Mesenchymal stem cell (in vitro differentiated cells and primary cell): ENCODE data around the gene ACVR1.

Experiments
- DNase-seq: peaks from one replicate; pipeline ENCODE4 v3.0.0-alpha.2; 2013
- H2AFZ ChIP-seq: one replicate; pipeline ENCODE4 v1.6.1; 2013; ENCODE audit warnings: low read depth, mild to moderate bottlenecking, control low read depth, inconsistent platforms, low read length, moderate library complexity
- H2AK5ac ChIP-seq: 2 replicates; pipeline ENCODE4 v1.6.1; 2013; ENCODE audit warnings: low read length, moderate library complexity, mild to moderate bottlenecking, inconsistent platforms; ENCODE audit not compliant: severe bottlenecking
- H2BK120ac ChIP-seq: one replicate; pipeline ENCODE4 v1.6.1; 2013; ENCODE audit warnings: low read depth, mild to moderate bottlenecking, inconsistent platforms, low read length, moderate library complexity
- H2BK12ac ChIP-seq, 2 experiments: one replicate each; pipeline ENCODE4 v1.6.1; 2013; ENCODE audit warnings: inconsistent platforms in 2 of 2, low read length in 2 of 2, mild to moderate bottlenecking in 2 of 2, moderate library complexity in 2 of 2, control low read depth in 1 of 2
- H2BK15ac ChIP-seq: one replicate; pipeline ENCODE4 v1.6.1; 2013; ENCODE audit warnings: mild to moderate bottlenecking, low read depth, inconsistent platforms; ENCODE audit not compliant: poor library complexity, severe bottlenecking
- H2BK5ac ChIP-seq: 2 replicates; pipeline ENCODE4 v1.6.1; 2013; ENCODE audit warnings: low read depth, mild to moderate bottlenecking, low read length, control low read depth, inconsistent platforms; ENCODE audit not compliant: poor library complexity, severe bottlenecking
- H3K14ac ChIP-seq, 2 experiments: one replicate each; pipeline ENCODE4 v1.6.1; 2013; ENCODE audit warnings: inconsistent platforms in 2 of 2, low read length in 2 of 2, control low read depth in 1 of 2, mild to moderate bottlenecking in 1 of 2, moderate library complexity in 1 of 2
- H3K18ac ChIP-seq, 2 experiments: one replicate each; pipeline ENCODE4 v1.6.1; 2013; ENCODE audit warnings: inconsistent platforms in 2 of 2, low read length in 2 of 2, control low read depth in 1 of 2, low read depth in 1 of 2, mild to moderate bottlenecking in 1 of 2
- H3K23ac ChIP-seq, 2 experiments: one replicate each; pipeline ENCODE4 v1.6.1; 2013; ENCODE audit warnings: inconsistent platforms in 2 of 2, low read length in 2 of 2, mild to moderate bottlenecking in 2 of 2, moderate library complexity in 2 of 2, control low read depth in 1 of 2
- H3K27ac ChIP-seq: 2 replicates; pipeline ENCODE4 v1.5.1; 2013; ENCODE audit warnings: mild to moderate bottlenecking, moderate library complexity, low read length, control low read depth, inconsistent platforms; ENCODE audit not compliant: poor library complexity, severe bottlenecking
- H3K27me3 ChIP-seq, 2 experiments: 2 replicates each; pipeline versions ENCODE4 v1.6.1 to v1.7.0; 2013; ENCODE audit warnings: low read length in 2 of 2, mild to moderate bottlenecking in 2 of 2, moderate library complexity in 2 of 2, control low read depth in 1 of 2, inconsistent platforms in 1 of 2; ENCODE audit not compliant: control insufficient read depth in 1 of 2, insufficient read depth in 1 of 2
- H3K36me3 ChIP-seq, 2 experiments: 2 replicates each; pipeline versions ENCODE4 v1.6.1 to v1.7.0; 2013; ENCODE audit warnings: low read length in 2 of 2, control low read depth in 1 of 2, inconsistent platforms in 1 of 2, low read depth in 1 of 2, mild to moderate bottlenecking in 1 of 2; ENCODE audit not compliant: insufficient read depth in 2 of 2, control insufficient read depth in 1 of 2
- H3K4ac ChIP-seq, 2 experiments: one replicate each; pipeline ENCODE4 v1.6.1; 2013; ENCODE audit warnings: inconsistent platforms in 2 of 2, low read length in 2 of 2, mild to moderate bottlenecking in 2 of 2, moderate library complexity in 2 of 2, control low read depth in 1 of 2, low read depth in 1 of 2
- H3K4me1 ChIP-seq: 2 replicates; pipeline ENCODE4 v1.6.1; 2013; ENCODE audit warnings: low read depth, low read length, control low read depth; ENCODE audit not compliant: control insufficient read depth, insufficient read depth
- H3K4me2 ChIP-seq: 2 replicates; pipeline ENCODE4 v1.6.1; 2013; ENCODE audit warnings: low read length, mild to moderate bottlenecking, inconsistent platforms; ENCODE audit not compliant: poor library complexity, severe bottlenecking
- H3K4me3 ChIP-seq, 2 experiments: 2 replicates each; pipeline versions ENCODE4 v1.5.1 to v1.7.0; 2013; ENCODE audit warnings: low read length in 2 of 2, mild to moderate bottlenecking in 2 of 2, control low read depth in 1 of 2, low read depth in 1 of 2; ENCODE audit not compliant: insufficient read depth in 1 of 2
- H3K79me1 ChIP-seq: replicated peaks from 2 replicates; pipeline ENCODE4 v1.6.1; 2013; ENCODE audit warnings: mild to moderate bottlenecking, control low read depth, low read length, inconsistent platforms; ENCODE audit not compliant: poor library complexity, severe bottlenecking
- H3K9ac ChIP-seq: 2 replicates; pipeline ENCODE4 v1.7.0; 2013; ENCODE audit warnings: mild to moderate bottlenecking, low read length, moderate library complexity
- H3K9me3 ChIP-seq: 2 replicates; pipeline ENCODE4 v1.7.0; 2013; ENCODE audit warnings: mild to moderate bottlenecking, low read length; ENCODE audit not compliant: control insufficient read depth
- H4K8ac ChIP-seq: one replicate; pipeline ENCODE4 v1.6.1; 2013; ENCODE audit warnings: inconsistent platforms, mild to moderate bottlenecking, low read length, moderate library complexity
- H4K91ac ChIP-seq: one replicate; pipeline ENCODE4 v1.6.1; 2013; ENCODE audit warnings: mild to moderate bottlenecking, low read length, inconsistent platforms
- WGBS: methylation state at CpG from one replicate; pipeline ENCODE4 v1.1.7; 2013; ENCODE audit warnings: mixed read lengths; 5-methylcytosine and 5-hydroxymethylcytosine counted together

Gene ACVR1

DNA sequence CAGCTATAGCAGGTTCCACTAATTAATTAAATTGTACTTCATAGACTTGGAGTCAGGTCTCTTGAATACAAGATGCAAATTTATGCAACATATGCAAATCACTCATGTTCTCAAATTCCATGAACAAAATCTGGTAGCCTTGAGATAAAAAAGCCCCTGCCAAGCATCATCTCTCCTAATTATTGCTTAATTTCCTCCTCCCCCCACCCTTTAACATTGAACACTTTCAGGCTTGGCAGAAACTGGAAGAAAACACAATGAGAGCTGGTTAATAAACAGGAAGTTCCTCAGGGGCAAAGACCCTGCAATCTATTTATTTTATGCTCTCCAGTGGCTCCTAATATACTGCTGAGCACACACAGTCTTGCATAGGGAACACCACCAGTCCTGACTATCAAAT, 35.6 kb upstream of the ACVR1 start:
- no peak overlapping the region for H2AFZ ChIP-seq
- no peak overlapping the region for H3K4ac ChIP-seq
- no peak overlapping the region for H2BK12ac ChIP-seq
- no peak overlapping the region for H3K14ac ChIP-seq
- no peak overlapping the region for H3K4me3 ChIP-seq
- H3K4me1 ChIP-seq, result no peaks in the 10 kb centered on the region
- no peak overlapping the region for H3K18ac ChIP-seq
- no peak overlapping the region for H2BK120ac ChIP-seq
- H3K79me1 ChIP-seq, result no peaks in the 10 kb centered on the region
- DNase-seq, result no peak
- no peak overlapping the region for H3K4me2 ChIP-seq
- H2BK15ac ChIP-seq, result no peak overlapping the region
- no peak overlapping the region for H3K9ac ChIP-seq
- no peak overlapping the region for H2AK5ac ChIP-seq
- H3K27me3 ChIP-seq, result no peaks in the 10 kb centered on the region
- H4K8ac ChIP-seq, result no peak overlapping the region
- H3K9me3 ChIP-seq, result no peaks in the 10 kb centered on the region
- H3K23ac ChIP-seq, result no peak overlapping the region
- H4K91ac ChIP-seq, result no peak overlapping the region
- H3K36me3 ChIP-seq, result no peaks in the 10 kb centered on the region
- H3K27ac ChIP-seq, result no peak overlapping the region
- H2BK5ac ChIP-seq, result no peak overlapping the region

DNA sequence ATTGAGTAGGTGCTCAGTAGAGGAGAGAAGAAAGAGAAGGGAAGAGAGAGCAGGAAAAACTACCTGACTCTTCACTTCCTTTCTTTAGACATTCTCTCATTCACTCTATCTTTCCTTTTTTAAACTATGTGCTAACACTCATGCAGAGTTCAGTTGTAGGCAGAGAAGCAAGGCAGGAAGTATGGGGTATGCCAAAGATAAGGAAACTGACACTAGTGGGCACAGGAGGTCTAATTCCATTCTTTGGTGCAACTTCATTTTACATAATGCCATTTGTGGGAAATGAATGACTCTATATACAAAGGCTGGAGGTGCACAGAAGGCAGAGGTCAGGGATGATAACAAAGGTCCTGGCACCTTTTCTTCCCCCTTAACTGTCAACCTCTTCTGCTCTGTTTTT, 35.1 kb upstream of the ACVR1 start:
- Histone ChIP-seq H3K27me3 (no peaks in the 10 kb centered on the region), H2BK12ac (no peak overlapping the region), H2BK15ac (no peak overlapping the region), H3K36me3 (no peaks in the 10 kb centered on the region), H2BK120ac (no peak overlapping the region), H2AFZ (no peak overlapping the region), H3K4me1 (no peaks in the 10 kb centered on the region), H3K79me1 (no peaks in the 10 kb centered on the region), H3K4ac (no peak overlapping the region), H3K23ac (no peak overlapping the region), H3K27ac (no peak overlapping the region), H3K9me3 (no peaks in the 10 kb centered on the region), H2BK5ac (no peak overlapping the region), H3K4me3 (no peak overlapping the region), H3K4me2 (no peak overlapping the region), H3K9ac (no peak overlapping the region), H2AK5ac (no peak overlapping the region), H4K8ac (no peak overlapping the region), H4K91ac (no peak overlapping the region), H3K18ac (no peak overlapping the region), H3K14ac (no peak overlapping the region)
- DNase-seq, result no peak

DNA sequence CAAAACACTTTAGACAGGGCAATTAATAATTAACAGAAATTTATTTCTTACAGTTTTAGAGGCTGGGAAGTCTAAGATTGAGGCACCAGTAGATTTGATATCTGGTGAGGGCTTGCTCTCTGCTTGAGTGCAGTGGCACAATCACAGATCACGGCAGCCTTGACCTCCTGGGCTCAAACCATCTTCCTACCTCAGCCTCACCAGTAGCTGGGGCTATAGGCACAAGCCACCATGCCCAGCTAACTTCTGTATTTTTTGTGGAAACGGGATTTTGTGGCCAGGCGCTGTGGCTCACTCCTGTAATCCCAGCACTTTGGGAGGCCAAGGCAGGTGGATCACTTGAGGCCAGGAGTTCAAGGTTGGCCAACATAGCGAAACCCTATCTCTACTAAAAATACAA, 29.0 kb upstream of the ACVR1 start:
- Histone ChIP-seq H2BK120ac (no peak overlapping the region), H2BK5ac (no peak overlapping the region), H3K36me3 (no peaks in the 10 kb centered on the region), H3K79me1 (no peaks in the 10 kb centered on the region), H3K4me2 (no peak overlapping the region), H4K8ac (no peak overlapping the region), H3K27ac (no peak overlapping the region), H4K91ac (no peak overlapping the region), H2BK15ac (no peak overlapping the region), H3K9ac (no peak overlapping the region), H3K4ac (no peak overlapping the region), H3K9me3 (no peaks in the 10 kb centered on the region), H3K4me1 (peaks cover 3% of the 10 kb centered on the region), H3K14ac (no peak overlapping the region), H2AFZ (no peak overlapping the region), H2BK12ac (no peak overlapping the region), H2AK5ac (no peak overlapping the region), H3K18ac (no peak overlapping the region), H3K4me3 (no peak overlapping the region), H3K23ac (no peak overlapping the region), H3K27me3 (no peaks in the 10 kb centered on the region)
- 95% methylated on average over 4 of the region's 4 CpGs for WGBS
- no peak for DNase-seq

DNA sequence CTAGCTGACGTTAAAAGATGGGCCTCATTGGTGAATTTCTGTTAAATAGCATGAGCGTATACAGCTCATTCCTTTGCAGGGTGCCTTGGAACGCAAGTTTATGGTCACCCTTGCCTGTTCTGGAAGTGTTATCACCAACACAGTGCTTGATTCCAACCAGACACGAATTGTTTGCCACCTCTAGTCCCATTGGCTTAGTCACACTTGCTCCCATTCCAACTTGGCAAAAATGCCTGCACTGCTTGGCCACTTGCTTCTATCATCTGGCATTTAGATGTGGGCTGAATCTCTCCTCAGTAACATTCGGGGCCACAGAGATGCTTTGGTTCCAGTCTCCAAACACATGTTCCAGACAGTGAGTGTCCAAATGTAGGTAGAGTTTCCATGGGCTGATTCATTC, 27.5 kb upstream of the ACVR1 start:
- no peak overlapping the region for H2AFZ ChIP-seq
- H3K4me3 ChIP-seq, result peak overlapping the region in 1 of 2 experiments; percentile 55
- WGBS, result 82% methylated on average over 5 of the region's 5 CpGs
- no peak overlapping the region for H2BK120ac ChIP-seq
- H3K27me3 ChIP-seq, result no peaks in the 10 kb centered on the region
- no peaks in the 10 kb centered on the region for H3K36me3 ChIP-seq
- H3K4ac ChIP-seq, result no peak overlapping the region
- DNase-seq, result no peak
- H3K9me3 ChIP-seq, result no peaks in the 10 kb centered on the region
- H3K4me1 ChIP-seq, result peaks cover 3% of the 10 kb centered on the region
- peak overlapping the region; percentile 59 for H3K9ac ChIP-seq
- no peak overlapping the region for H3K4me2 ChIP-seq
- H2BK15ac ChIP-seq, result no peak overlapping the region
- no peak overlapping the region for H3K23ac ChIP-seq
- H4K8ac ChIP-seq, result no peak overlapping the region
- H4K91ac ChIP-seq, result no peak overlapping the region
- H3K14ac ChIP-seq, result no peak overlapping the region
- no peak overlapping the region for H2BK12ac ChIP-seq
- no peak overlapping the region for H2AK5ac ChIP-seq
- no peaks in the 10 kb centered on the region for H3K79me1 ChIP-seq
- H3K27ac ChIP-seq, result no peak overlapping the region
- H3K18ac ChIP-seq, result peak overlapping the region in 1 of 2 experiments; percentile 18
- H2BK5ac ChIP-seq, result no peak overlapping the region
